B cell (primary cell): Measurements from ENCODE around the gene ANK3. TPM values are rescaled to one million over a fixed set of nuclear protein-coding genes. Genes with fewer than 3 reads are reported as not detected.

ENCODE experiments used
- ATAC-seq: fragments of 200-7000 bp; cut with Tn5 transposase; one replicate; pipeline ENCODE4 v1.10.0; 2021; ENCODE audit warnings: low read depth, mild to moderate bottlenecking, moderate number of reproducible peaks, moderate library complexity
- CTCF ChIA-PET: fragments of 350-600 bp; sonication (Branson Sonifier 250); formaldehyde crosslinking; loops from one replicate; lab custom pipeline; 2021; ENCODE audit warnings: antibody characterized with exemption, inconsistent platforms; lab: Charles Lee
- POLR2A ChIA-PET: fragments of 350-600 bp; sonication (Branson Sonifier 250); formaldehyde crosslinking; loops from one replicate; lab custom pipeline; 2021; ENCODE audit warnings: antibody characterized with exemption; lab: Charles Lee
- DNase-seq: peaks from one replicate; pipeline ENCODE4 v3.0.0; 2013
- H2AFZ ChIP-seq: 2 replicates; pipeline ENCODE4 v1.6.1; 2012; ENCODE audit warnings: mild to moderate bottlenecking, low read depth, low read length; ENCODE audit not compliant: insufficient read depth, poor library complexity, severe bottlenecking
- H3K27ac ChIP-seq, 2 donors: 1 replicate in 1 of 2; 2 replicates in 1 of 2; pipeline ENCODE4 v1.5.1; 2012 to 2013; ENCODE audit warnings: low read length in 2 of 2, mild to moderate bottlenecking in 2 of 2, moderate library complexity in 1 of 2
- H3K27me3 ChIP-seq, 4 experiments: fragments of 200-600 bp in 1 of 4; sonication (generic) in 1 of 4; replicated peaks in 1 of 4; 1 replicate in 2 of 4; 2 replicates in 2 of 4; pipeline versions ENCODE4 v1.6.1 to v1.7.0; 2013 to 2016; ENCODE audit warnings: low read length in 3 of 4, mild to moderate bottlenecking in 2 of 4, mixed read lengths in 1 of 4, moderate library complexity in 1 of 4; ENCODE audit not compliant: insufficient read depth in 4 of 4, control insufficient read depth in 3 of 4; ENCODE audit errors: control extremely low read depth in 1 of 4
- H3K36me3 ChIP-seq, 2 experiments: replicated peaks in 1 of 2; 1 replicate in 1 of 2; 2 replicates in 1 of 2; pipeline versions ENCODE4 v1.6.1 to v1.7.1; 2013; ENCODE audit warnings: low read length in 1 of 2; ENCODE audit not compliant: insufficient read depth in 2 of 2, control insufficient read depth in 1 of 2; ENCODE audit errors: control extremely low read depth in 1 of 2, extremely low read depth in 1 of 2
- H3K4me1 ChIP-seq, 2 donors: fragments of 200-600 bp in 1 of 2; sonication (generic) in 1 of 2; 1 replicate in 1 of 2; 2 replicates in 1 of 2; pipeline versions ENCODE4 v1.5.1 to v1.6.1; 2013 to 2017; ENCODE audit warnings: low read length in 2 of 2; ENCODE audit not compliant: control insufficient read depth in 2 of 2, insufficient read depth in 2 of 2
- H3K4me2 ChIP-seq: replicated peaks from 2 replicates; pipeline ENCODE3; 2012; ENCODE audit warnings: mild to moderate bottlenecking, low read depth, low read length; ENCODE audit not compliant: poor library complexity, severe bottlenecking
- H3K4me3 ChIP-seq, 5 experiments: fragments of 200-600 bp in 1 of 5; sonication (generic) in 1 of 5; 1 replicate in 3 of 5; 2 replicates in 2 of 5; pipeline versions ENCODE4 v1.5.1 to v1.7.0; 2011 to 2016; ENCODE audit warnings: low read length in 4 of 5, mild to moderate bottlenecking in 4 of 5, low read depth in 2 of 5, control low read depth in 1 of 5, moderate library complexity in 1 of 5; ENCODE audit not compliant: insufficient read depth in 1 of 5; ENCODE audit errors: control extremely low read depth in 1 of 5, extremely low read depth in 1 of 5
- H3K79me2 ChIP-seq: fragments of 200-600 bp; sonication (generic); one replicate; pipeline ENCODE4 v1.6.0; 2016; ENCODE audit warnings: low read length; ENCODE audit not compliant: control insufficient read depth, insufficient read depth
- H3K9ac ChIP-seq: fragments of 200-600 bp; sonication (generic); 2 replicates; pipeline ENCODE4 v1.6.1; 2017; ENCODE audit warnings: mild to moderate bottlenecking, low read length, moderate library complexity
- H3K9me3 ChIP-seq, 3 donors: one replicate each; pipeline versions ENCODE4 v1.6.1 to v1.7.1; 2013; ENCODE audit warnings: low read length in 2 of 3; ENCODE audit not compliant: control insufficient read depth in 2 of 3, insufficient read depth in 1 of 3; ENCODE audit errors: control extremely low read depth in 1 of 3
- H4K20me1 ChIP-seq: 2 replicates; pipeline ENCODE4 v1.6.0; 2012; ENCODE audit warnings: mild to moderate bottlenecking, low read length; ENCODE audit not compliant: insufficient read depth, control insufficient read depth, poor library complexity, severe bottlenecking
- H3K27ac Mint-ChIP-seq: one replicate; pipeline ENCODE4 v1.8.0; 2021; ENCODE audit warnings: mixed read lengths
- H3K27me3 Mint-ChIP-seq: one replicate; pipeline ENCODE4 v1.8.0; 2021; ENCODE audit warnings: mixed read lengths
- H3K4me1 Mint-ChIP-seq: one replicate; pipeline ENCODE4 v1.8.0; 2021; ENCODE audit warnings: mixed read lengths
- H3K4me3 Mint-ChIP-seq: one replicate; pipeline ENCODE4 v1.8.0; 2021; ENCODE audit warnings: mixed read lengths
- H3K9me3 Mint-ChIP-seq: one replicate; pipeline ENCODE4 v1.8.0; 2022; ENCODE audit warnings: mixed read lengths; ENCODE audit not compliant: insufficient read depth
- EZH2 ChIP-seq: IDR thresholded peaks from 2 replicates; pipeline ENCODE4 v1.6.1; 2012; ENCODE audit warnings: borderline replicate concordance, low read depth, mild to moderate bottlenecking, moderate library complexity, low read length; ENCODE audit not compliant: insufficient read depth, poor library complexity, severe bottlenecking
- WGBS: methylation state at CpG from one replicate; pipeline ENCODE4 v1.1.5; 2013; ENCODE audit warnings: missing lambda C conversion rate; ENCODE audit not compliant: insufficient coverage; 5-methylcytosine and 5-hydroxymethylcytosine counted together
- intact Hi-C: fragments of 100-400 bp; cut with micrococcal nuclease; formaldehyde crosslinking; loops from one replicate; pipeline ENCODE4 v1.10.0; 2022
- polyA plus RNA-seq: library from polyadenylated mRNA; depleted of rRNA; stranded (reverse); fragments of >200 nt; gene quantifications from 2 replicates; pipeline ENCODE4 v1.2.3, GENCODE V29; 2012
- total RNA-seq, 2 donors: library from RNA; stranded (reverse); fragments of 120-200 nt in 1 of 2; gene quantifications; 1 replicate in 1 of 2; 2 replicates in 1 of 2; pipeline versions ENCODE4 v1.2.3 to v1.2.4, GENCODE V29; 2013 to 2022
- TF ChIP-seq, protein P1 (sequence below): fragments of 200-600 bp; IDR thresholded peaks from one replicate; pipeline ENCODE4 v1.8.0; 2022; ENCODE audit warnings: antibody characterized with exemption, mild to moderate bottlenecking

The ANK3 gene
- total and polyA plus RNA-seq, 2 donors (not counting 1 experiment from before 2014, with no cell fraction given) = 4.9 to 21.6 TPM

DNA sequence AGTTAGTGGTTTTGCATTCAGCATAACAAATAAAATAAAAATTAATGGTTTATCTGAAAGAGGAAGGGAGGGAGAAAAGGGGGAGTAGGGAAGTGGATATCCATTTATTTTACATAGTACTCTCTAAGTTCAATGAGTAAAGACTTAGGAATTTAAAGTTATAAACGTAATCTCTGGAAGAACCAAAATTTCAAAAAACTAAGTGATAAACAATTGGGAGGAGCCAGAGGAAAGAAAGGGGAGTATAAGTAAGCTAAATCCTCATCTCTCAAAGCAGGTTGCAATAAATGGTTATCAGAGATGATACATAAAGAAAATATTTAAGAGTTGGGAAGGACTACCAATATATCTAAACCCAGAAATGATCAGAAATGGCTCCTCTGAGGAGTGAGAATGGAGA, 46.4 kb downstream of the ANK3 start:
- TF ChIP-seq, protein P1, sequence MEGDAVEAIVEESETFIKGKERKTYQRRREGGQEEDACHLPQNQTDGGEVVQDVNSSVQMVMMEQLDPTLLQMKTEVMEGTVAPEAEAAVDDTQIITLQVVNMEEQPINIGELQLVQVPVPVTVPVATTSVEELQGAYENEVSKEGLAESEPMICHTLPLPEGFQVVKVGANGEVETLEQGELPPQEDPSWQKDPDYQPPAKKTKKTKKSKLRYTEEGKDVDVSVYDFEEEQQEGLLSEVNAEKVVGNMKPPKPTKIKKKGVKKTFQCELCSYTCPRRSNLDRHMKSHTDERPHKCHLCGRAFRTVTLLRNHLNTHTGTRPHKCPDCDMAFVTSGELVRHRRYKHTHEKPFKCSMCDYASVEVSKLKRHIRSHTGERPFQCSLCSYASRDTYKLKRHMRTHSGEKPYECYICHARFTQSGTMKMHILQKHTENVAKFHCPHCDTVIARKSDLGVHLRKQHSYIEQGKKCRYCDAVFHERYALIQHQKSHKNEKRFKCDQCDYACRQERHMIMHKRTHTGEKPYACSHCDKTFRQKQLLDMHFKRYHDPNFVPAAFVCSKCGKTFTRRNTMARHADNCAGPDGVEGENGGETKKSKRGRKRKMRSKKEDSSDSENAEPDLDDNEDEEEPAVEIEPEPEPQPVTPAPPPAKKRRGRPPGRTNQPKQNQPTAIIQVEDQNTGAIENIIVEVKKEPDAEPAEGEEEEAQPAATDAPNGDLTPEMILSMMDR = no peak
- TF ChIP-seq EZH2 = no peak

DNA sequence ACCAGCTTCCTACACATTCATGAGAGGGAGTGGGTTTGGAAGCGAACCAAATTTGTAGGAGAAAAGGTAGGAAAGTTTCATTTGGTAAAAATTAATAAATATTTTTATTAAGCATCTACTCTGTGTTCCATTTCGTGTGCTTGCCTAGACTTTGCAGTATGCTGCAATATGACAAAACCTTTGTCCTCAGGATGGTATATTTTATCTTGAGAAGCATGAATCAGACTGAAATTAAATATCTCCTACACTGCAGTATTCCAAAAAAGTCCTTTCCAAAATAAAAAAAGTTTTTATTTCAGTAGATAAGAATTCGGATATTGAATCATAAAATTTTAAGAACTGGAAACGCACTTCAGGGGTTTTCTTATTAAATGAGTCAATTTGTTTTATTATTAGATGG, 47.7 kb downstream of the ANK3 start:
- H3K4me2 ChIP-seq = no peak overlapping the region
- H3K9ac ChIP-seq = no peak overlapping the region
- H3K36me3 ChIP-seq = no peaks in the 10 kb centered on the region
- H3K27ac ChIP-seq = no peak overlapping the region
- H3K27me3 ChIP-seq = no peaks in the 10 kb centered on the region
- ChIA-PET POLR2A (no interaction called here), CTCF (no interaction called here)
- H4K20me1 ChIP-seq = no peaks in the 10 kb centered on the region
- intact Hi-C loops = no loop called here
- H3K9me3 ChIP-seq = no peaks in the 10 kb centered on the region
- no peak for DNase-seq
- no peak overlapping the region for H3K4me3 ChIP-seq
- Mint-ChIP-seq H3K4me3 (no peak overlapping the region), H3K9me3 (no peaks in the 10 kb centered on the region), H3K4me1 (no peaks in the 10 kb centered on the region), H3K27ac (no peak overlapping the region), H3K27me3 (no peaks in the 10 kb centered on the region)
- no CpG with 5 or more reads among the region's 4 CpGs for WGBS
- no peaks in the 10 kb centered on the region for H3K79me2 ChIP-seq
- TF ChIP-seq EZH2 = no peak
- TF ChIP-seq, protein P1 = no peak
- no peak for ATAC-seq
- no peak overlapping the region for H2AFZ ChIP-seq
- H3K4me1 ChIP-seq = no peaks in the 10 kb centered on the region

More for the DNA sequence above, 46.4 kb downstream of the ANK3 start:
- Mint-ChIP-seq H3K27me3 (no peaks in the 10 kb centered on the region), H3K4me3 (no peak overlapping the region), H3K9me3 (no peaks in the 10 kb centered on the region), H3K4me1 (no peaks in the 10 kb centered on the region), H3K27ac (no peak overlapping the region)
- H3K4me1 ChIP-seq = no peaks in the 10 kb centered on the region
- H3K4me2 ChIP-seq = no peak overlapping the region
- CTCF ChIA-PET = no interaction called here
- H3K36me3 ChIP-seq = no peaks in the 10 kb centered on the region
- no peaks in the 10 kb centered on the region for H3K9me3 ChIP-seq
- DNase-seq = no peak
- no peaks in the 10 kb centered on the region for H3K27me3 ChIP-seq
- intact Hi-C loops = no loop called here
- POLR2A ChIA-PET = no interaction called here
- H2AFZ ChIP-seq = no peak overlapping the region
- WGBS = no CpG with 5 or more reads among the region's 1 CpG
- no peak overlapping the region for H3K27ac ChIP-seq
- H3K4me3 ChIP-seq = no peak overlapping the region
- no peak overlapping the region for H3K9ac ChIP-seq
- H3K79me2 ChIP-seq = no peaks in the 10 kb centered on the region
- H4K20me1 ChIP-seq = no peaks in the 10 kb centered on the region
- no peak for ATAC-seq
